IPS-18c (cell line): ENCODE data around the gene AASDHPPT.

Experiments
- H3K4me3 ChIP-seq: 2 replicates; pipeline ENCODE4 v1.7.0; 2013; ENCODE audit warnings: low read depth, mild to moderate bottlenecking, low read length, moderate library complexity; ENCODE audit not compliant: insufficient read depth
- H3K9me3 ChIP-seq: one replicate; pipeline ENCODE4 v1.6.1; 2013; ENCODE audit warnings: mild to moderate bottlenecking, low read length, moderate library complexity; ENCODE audit not compliant: control insufficient read depth, insufficient read depth

Gene AASDHPPT

DNA sequence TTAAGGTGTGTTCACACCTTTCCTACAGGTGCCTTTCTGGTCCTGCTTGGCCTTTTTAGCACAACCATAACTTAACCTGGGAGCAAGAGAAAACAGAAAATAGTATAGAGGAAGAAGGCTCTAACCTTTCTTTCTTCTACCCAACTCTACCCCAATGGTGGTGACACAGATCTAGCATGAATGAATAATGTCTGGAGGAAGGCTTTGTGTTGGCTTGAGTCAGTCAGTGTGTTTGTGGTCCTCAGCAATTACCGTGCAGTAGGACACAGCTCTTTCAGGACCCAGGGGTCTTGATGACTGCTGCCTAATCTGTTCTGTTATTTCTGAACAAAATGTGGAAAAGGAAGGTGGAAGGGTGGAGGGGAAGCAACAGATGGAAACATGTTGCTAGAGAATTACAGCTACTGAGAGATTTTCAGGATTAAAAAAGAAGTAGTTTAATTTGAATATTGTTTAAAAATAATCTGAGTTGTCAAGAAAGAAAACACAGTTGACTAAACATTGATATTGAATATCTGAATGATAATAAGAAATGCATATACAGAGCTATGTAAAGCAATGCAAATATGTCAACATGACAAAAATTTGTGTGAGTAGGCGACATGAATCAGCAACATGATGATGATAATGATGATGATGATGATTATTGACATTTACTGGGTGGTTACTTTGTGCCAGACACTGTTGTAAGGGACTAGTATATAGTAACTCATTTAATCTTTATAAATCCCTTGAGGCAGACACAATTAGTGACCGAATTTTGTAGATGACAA lies 55.3 kb downstream of the AASDHPPT start:
- no peaks in the 10 kb centered on the region for H3K9me3 ChIP-seq
- H3K4me3 ChIP-seq, result no peak overlapping the region

DNA sequence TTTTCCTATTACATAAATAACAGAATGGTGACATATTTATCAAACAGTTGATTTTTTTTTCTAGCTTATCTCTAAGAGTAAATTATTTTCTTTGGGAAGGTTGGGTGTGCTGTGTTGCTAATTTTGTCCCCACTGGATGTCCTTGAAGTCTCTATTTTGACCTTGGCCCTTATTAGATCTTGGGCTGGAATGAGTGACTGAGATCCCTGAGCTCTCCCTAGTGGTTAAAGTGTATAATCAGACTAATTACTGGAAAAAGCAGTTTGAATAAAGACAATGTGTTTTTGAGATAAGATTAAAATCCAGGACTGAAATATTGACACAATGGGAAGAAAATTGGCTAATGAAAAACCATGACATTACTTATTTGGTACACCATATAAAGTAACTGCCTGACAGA lies 56.1 kb downstream of the AASDHPPT start:
- no peak overlapping the region for H3K4me3 ChIP-seq

DNA sequence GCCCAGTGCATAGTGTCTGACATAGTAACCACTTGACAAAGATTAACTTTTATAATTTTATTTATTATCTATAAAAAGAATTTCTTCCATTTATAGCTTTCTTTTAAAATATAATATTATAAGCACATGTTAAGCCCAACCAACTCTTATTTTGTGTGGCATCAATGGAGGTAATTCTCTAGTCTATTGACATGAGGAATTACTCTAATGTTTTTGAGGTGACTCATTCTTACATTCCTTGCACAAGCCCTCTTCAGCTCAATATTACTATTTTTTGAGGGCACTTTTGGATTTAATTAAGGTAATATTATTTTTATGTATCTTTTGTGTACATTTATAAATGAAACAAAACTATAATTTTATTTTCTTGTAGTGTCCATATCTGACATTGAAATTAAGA lies 59.6 kb downstream of the AASDHPPT start:
- H3K9me3 ChIP-seq, result peaks cover 4% of the 10 kb centered on the region
- H3K4me3 ChIP-seq, result no peak overlapping the region

More for the DNA sequence above, 56.1 kb downstream of the AASDHPPT start:
- H3K9me3 ChIP-seq, result no peaks in the 10 kb centered on the region

DNA sequence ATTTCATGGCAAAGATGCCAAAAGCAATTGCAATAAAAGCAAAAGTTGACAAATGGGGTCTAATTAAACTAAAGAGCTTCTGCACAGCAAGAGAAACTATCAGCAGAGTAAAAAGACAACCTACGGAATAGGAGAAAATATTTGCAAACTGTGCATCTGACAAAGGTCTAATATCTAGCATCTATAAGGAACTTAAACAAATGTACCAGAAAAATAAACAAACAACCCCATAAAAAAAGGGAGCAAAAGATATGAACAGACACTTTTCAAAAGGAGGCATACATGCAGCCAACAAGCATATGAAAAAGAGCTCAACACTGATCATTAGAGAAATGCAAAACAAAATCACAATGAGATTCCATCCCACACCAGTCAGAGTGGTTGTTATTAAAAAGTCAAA lies 60.3 kb downstream of the AASDHPPT start:
- Histone ChIP-seq H3K4me3 (no peak overlapping the region), H3K9me3 (peaks cover 6% of the 10 kb centered on the region)
